Measurements from ENCODE around the gene EMSY. TPM values are rescaled to one million over a fixed set of nuclear protein-coding genes. Genes with fewer than 3 reads are reported as not detected.
"Not testable (repeated sequence)": the region's sequence is repeated elsewhere in the genome, so short reads cannot be mapped to it uniquely, and the experiment has no call there.

The EMSY gene
- total RNA-seq, 1 donor from 2014 or later = 31.1 TPM

DNA sequence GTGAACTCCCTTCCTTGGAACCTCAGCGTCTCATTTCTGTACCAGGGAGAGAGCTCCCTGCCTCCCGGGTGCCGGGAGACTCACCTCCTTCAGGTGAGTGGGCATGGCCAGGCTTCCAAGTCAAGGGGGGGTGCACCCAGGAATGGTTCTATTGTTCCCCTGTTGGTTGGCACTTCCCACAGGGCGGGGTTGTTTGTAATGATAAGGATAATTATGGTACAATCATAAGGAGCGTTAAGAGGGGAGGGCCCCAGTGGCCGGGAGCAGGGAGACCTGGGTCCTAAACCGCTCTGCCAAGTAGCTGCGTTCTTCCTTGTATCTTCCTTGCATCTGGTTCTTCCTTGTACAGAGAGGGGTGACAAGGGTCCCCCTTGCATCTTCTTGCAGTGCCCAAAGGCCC, 146.6 kb downstream of the EMSY start:
- Mint-ChIP-seq H3K4me1 (peaks cover 21% of the 10 kb centered on the region), H3K27me3 (peaks cover under 1% of the 10 kb centered on the region), H3K36me3 (ENCODE audit: low read depth) (no peaks in the 10 kb centered on the region), H3K4me3 (no peak overlapping the region), H3K9me3 (no peaks in the 10 kb centered on the region), H3K27ac (no peak overlapping the region)
- no peak for ATAC-seq (ENCODE audit: low read depth)
- ChIA-PET CTCF (no interaction called here), POLR2A (no interaction called here)
- TF ChIP-seq, protein P1, sequence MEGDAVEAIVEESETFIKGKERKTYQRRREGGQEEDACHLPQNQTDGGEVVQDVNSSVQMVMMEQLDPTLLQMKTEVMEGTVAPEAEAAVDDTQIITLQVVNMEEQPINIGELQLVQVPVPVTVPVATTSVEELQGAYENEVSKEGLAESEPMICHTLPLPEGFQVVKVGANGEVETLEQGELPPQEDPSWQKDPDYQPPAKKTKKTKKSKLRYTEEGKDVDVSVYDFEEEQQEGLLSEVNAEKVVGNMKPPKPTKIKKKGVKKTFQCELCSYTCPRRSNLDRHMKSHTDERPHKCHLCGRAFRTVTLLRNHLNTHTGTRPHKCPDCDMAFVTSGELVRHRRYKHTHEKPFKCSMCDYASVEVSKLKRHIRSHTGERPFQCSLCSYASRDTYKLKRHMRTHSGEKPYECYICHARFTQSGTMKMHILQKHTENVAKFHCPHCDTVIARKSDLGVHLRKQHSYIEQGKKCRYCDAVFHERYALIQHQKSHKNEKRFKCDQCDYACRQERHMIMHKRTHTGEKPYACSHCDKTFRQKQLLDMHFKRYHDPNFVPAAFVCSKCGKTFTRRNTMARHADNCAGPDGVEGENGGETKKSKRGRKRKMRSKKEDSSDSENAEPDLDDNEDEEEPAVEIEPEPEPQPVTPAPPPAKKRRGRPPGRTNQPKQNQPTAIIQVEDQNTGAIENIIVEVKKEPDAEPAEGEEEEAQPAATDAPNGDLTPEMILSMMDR (IDR thresholded peaks at IDR 0.05) = no peak
- intact Hi-C loops (cut with micrococcal nuclease) = no loop called here
- DNase-seq = no peak

DNA sequence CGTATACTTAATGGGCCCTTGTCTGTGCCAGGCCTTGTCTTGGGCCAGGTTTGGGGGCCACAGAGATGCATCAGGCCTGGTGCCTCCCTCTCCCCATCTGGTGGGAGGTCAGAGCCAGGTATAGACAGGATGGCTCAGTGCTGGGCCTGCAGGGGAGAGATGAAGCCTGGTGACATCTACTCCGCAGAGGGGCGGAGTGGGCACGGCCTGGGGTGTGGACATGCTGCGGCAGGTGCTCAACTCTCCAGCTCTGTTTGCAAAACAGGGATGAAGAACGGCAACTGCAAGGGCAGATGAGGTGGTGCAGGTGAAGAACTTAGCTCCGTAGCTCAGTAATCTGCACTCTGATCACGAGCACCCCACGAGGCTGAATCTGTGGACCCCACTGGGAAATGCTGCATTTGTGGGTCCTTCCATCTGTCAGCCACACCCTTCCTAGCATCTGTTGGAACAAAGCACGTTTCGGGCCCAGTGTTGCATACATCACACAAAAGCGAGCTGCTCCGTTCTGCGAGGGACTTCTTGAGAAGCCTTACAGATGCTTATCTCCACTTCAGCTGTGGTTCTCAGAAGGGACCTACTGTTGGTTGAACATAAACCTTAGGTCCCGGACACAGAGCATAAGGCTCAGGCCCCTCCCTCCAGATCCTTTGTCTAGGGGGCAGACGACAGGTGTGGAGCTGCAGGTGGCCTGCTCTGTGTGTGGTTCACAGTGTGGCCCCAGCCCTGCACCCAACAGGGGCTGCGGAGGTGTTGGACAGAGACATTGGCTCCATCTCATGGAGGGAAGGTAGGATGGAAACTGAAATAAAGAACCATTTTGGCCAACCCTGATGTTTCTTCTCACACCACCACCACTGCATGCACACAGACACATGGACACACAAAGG, 147.5 kb downstream of the EMSY start:
- Mint-ChIP-seq H3K4me1 (peaks cover 21% of the 10 kb centered on the region), H3K4me3 (no peak overlapping the region), H3K27ac (no peak overlapping the region), H3K27me3 (peaks cover 5% of the 10 kb centered on the region), H3K36me3 (ENCODE audit: low read depth) (no peaks in the 10 kb centered on the region), H3K9me3 (no peaks in the 10 kb centered on the region)
- DNase-seq = no peak
- TF ChIP-seq, protein P1 (IDR thresholded peaks at IDR 0.05) = no peak
- ChIA-PET POLR2A (interaction anchor here (0.7 to 0.8 kb wide), 2 partner anchors 11 to 1051 kb away, joined by 3 read pairs; no protein-coding TSS in a partner anchor), CTCF (interaction anchor here (0.8 kb wide), 1 partner anchor 75 kb away, joined by 3 read pairs; no protein-coding TSS in a partner anchor)
- intact Hi-C loops (cut with micrococcal nuclease) = no loop called here
- no peak for ATAC-seq (ENCODE audit: low read depth)

DNA sequence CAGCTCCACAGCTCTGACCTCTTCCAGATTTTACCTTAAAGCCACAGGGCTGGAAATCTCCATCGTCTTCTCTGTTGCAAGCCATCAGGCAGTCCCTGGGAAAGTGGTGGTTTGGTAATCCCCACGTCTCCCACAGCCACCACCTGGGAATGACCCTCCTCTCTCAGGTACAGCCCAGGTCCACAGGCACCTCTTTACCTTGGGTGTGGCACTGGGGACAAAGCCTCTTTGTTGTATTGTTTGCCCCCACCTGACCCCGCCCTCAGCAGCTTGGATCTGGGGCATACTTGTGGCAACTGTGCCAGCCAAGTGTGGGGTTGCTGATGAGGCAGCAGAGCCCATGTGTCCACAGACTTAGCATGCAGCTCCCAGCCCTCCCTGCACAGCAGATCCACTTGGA, 148.1 kb downstream of the EMSY start:
- TF ChIP-seq, protein P1 (IDR thresholded peaks at IDR 0.05) = no peak
- ATAC-seq (ENCODE audit: low read depth) = no peak
- Mint-ChIP-seq H3K4me3 (no peak overlapping the region), H3K27ac (no peak overlapping the region), H3K9me3 (no peaks in the 10 kb centered on the region), H3K27me3 (peaks cover 8% of the 10 kb centered on the region), H3K36me3 (ENCODE audit: low read depth) (no peaks in the 10 kb centered on the region), H3K4me1 (peaks cover 20% of the 10 kb centered on the region)
- no peak for DNase-seq
- ChIA-PET CTCF (interaction anchor here (0.8 kb wide), 1 partner anchor 74 kb away, joined by 3 read pairs; no protein-coding TSS in a partner anchor), POLR2A (interaction anchor here (0.7 kb wide), 1 partner anchor 1052 kb away, joined by 3 read pairs; no protein-coding TSS in a partner anchor)
- intact Hi-C loops (cut with micrococcal nuclease) = no loop called here

DNA sequence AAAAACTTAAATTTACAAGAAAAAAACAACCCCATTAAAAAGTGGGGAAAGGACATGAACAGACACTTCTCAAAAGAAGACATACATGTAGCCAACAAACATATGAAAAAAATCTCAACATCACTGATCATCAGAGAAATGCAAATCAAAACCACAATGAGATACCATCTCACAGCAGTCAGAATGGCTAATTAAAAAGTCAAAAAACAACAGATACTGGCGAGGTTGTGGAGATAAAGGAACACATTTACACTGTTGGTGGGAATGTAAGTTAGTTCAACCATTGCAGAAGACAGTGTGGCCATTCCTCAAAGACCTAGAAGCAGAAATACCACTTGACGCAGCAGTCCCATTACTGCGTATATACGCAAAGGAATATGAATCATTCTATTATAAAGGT, 150.3 kb downstream of the EMSY start:
- H3K36me3 Mint-ChIP-seq (ENCODE audit: low read depth); intact Hi-C loops (cut with micrococcal nuclease); H3K27me3 Mint-ChIP-seq; POLR2A ChIA-PET; ATAC-seq (ENCODE audit: low read depth); CTCF ChIA-PET; H3K4me3 Mint-ChIP-seq; DNase-seq; H3K27ac Mint-ChIP-seq; H3K9me3 Mint-ChIP-seq: not testable (repeated sequence)
- H3K4me1 Mint-ChIP-seq = peaks cover 17% of the 10 kb centered on the region

DNA sequence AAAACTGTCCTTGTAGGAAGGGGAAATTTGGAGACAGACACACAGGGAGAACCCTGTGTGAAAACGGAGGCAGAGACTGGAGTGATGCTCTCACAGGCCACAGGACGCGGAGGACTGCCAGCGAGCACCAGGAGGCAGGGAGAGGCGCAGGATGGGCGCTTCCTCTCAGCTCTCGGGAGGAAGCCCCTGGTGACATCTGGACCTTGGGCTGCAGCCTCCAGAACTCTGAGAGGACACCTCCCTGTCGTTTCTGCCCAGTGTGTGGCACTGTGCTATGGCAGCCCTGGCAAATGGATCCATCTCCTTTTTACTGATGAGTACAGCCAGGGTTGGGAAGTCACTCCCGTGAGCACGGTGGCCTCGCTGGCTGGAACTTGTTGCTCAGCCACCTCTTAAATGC, 151.8 kb downstream of the EMSY start:
- Mint-ChIP-seq H3K9me3 (no peaks in the 10 kb centered on the region), H3K27me3 (peaks cover 12% of the 10 kb centered on the region), H3K36me3 (ENCODE audit: low read depth) (no peaks in the 10 kb centered on the region), H3K4me3 (no peak overlapping the region), H3K4me1 (peaks cover 17% of the 10 kb centered on the region), H3K27ac (peak overlapping the region; percentile 24)
- TF ChIP-seq, protein P1 (IDR thresholded peaks at IDR 0.05) = no peak
- no peak for ATAC-seq (ENCODE audit: low read depth)
- no peak for DNase-seq
- POLR2A ChIA-PET = no interaction called here
- CTCF ChIA-PET = no interaction called here
- intact Hi-C loops (cut with micrococcal nuclease) = no loop called here
